ENCODE data around the gene RTN4R. TPM values are rescaled to one million over a fixed set of nuclear protein-coding genes. Genes with fewer than 3 reads are reported as not detected.

The RTN4R gene
- total and polyA plus RNA-seq, 3 donors from 2014 or later = 2.1 to 6.1 (median 5.1) TPM

GRCh38 chr22:20192972-20193760 is 75.0 kb downstream of the RTN4R start:
- intact Hi-C loops (cut with DNase I; ENCODE audit: low total_unique reads) = no loop called here
- 88 to 96% methylated on average over 8 to 20 of the region's 20 CpGs for WGBS, 2 donors
- TF ChIP-seq POLR2A (IDR thresholded peaks at IDR 0.05) (no peak), CTCF (IDR thresholded peaks at IDR 0.05) (no peak)

GRCh38 chr22:20192293-20192971 is 75.7 kb downstream of the RTN4R start:
- no peaks in the 10 kb centered on the region for H3K27me3 ChIP-seq
- no peaks in the 10 kb centered on the region for H3K9me3 ChIP-seq
- peaks cover 8% of the 10 kb centered on the region for H3K4me1 ChIP-seq
- no peak overlapping the region for H3K4me3 ChIP-seq
- DNase-seq = no peak
- no peak overlapping the region for H3K27ac ChIP-seq
- TF ChIP-seq CTCF (IDR thresholded peaks at IDR 0.05) (no peak), POLR2A (IDR thresholded peaks at IDR 0.05) (no peak)
- WGBS, 2 donors = 88 to 93% methylated on average over 8 to 10 of the region's 10 CpGs
- H3K36me3 ChIP-seq (ENCODE audit: low read depth, missing control alignments) = no peaks in the 10 kb centered on the region
- intact Hi-C loops (cut with DNase I; ENCODE audit: low total_unique reads) = no loop called here

More at GRCh38 chr22:20192972-20193760, 75.0 kb downstream of the RTN4R start:
- no peak overlapping the region for H3K27ac ChIP-seq
- peaks cover 8% of the 10 kb centered on the region for H3K4me1 ChIP-seq
- no peaks in the 10 kb centered on the region for H3K36me3 ChIP-seq (ENCODE audit: low read depth, missing control alignments)
- no peak overlapping the region for H3K4me3 ChIP-seq
- H3K27me3 ChIP-seq = no peaks in the 10 kb centered on the region
- no peak for DNase-seq
- H3K9me3 ChIP-seq = no peaks in the 10 kb centered on the region

GRCh38 chr22:20191803-20192202 is 76.3 kb downstream of the RTN4R start:
- no peak for DNase-seq
- 83 to 94% methylated on average over 3 to 8 of the region's 8 CpGs for WGBS, 2 donors
- TF ChIP-seq POLR2A (IDR thresholded peaks at IDR 0.05) (no peak), CTCF (IDR thresholded peaks at IDR 0.05) (no peak)
- intact Hi-C loops (cut with DNase I; ENCODE audit: low total_unique reads) = no loop called here
- Histone ChIP-seq H3K4me3 (no peak overlapping the region), H3K27me3 (no peaks in the 10 kb centered on the region), H3K9me3 (no peaks in the 10 kb centered on the region), H3K4me1 (peaks cover 7% of the 10 kb centered on the region), H3K36me3 (ENCODE audit: low read depth, missing control alignments) (no peaks in the 10 kb centered on the region), H3K27ac (no peak overlapping the region)

MicroRNA genes within 50 kb of the gene (microRNA counts, 767-probe panel; counts per million panel counts)
- microRNA hsa-miR-1286 = 0 to 152 counts per million in 2 donors

Small RNAs within 50 kb of the gene (microRNA-seq; reads per million reads assigned to microRNA genes)
- gene MIR1286 (ENCODE audit: borderline number of aligned reads in 2 of 2, borderline replicate concordance in 1 of 2) = 0 reads per million in 2 donors

Small RNAs within 50 kb of the gene (small RNA-seq; reads per million reads assigned to genes)
- 0 reads per million in 2 donors for gene MIR1286

Other genes with a start within 250 kb of the RTN4R start
- 10 to 100 TPM; 13.5 to 21.5 TPM for gene TANGO2, start 247.2 kb downstream of the RTN4R start, total RNA-seq
- 19.0 TPM for gene TANGO2, start 247.2 kb downstream of the RTN4R start, polyA plus RNA-seq (ENCODE audit: insufficient read depth, low read depth, low replicate concordance)
- gene DGCR8, start 188.1 kb downstream of the RTN4R start, total RNA-seq = 10 to 100 TPM; 64.8 to 83.7 TPM
- 44.4 TPM for gene DGCR8, start 188.1 kb downstream of the RTN4R start, polyA plus RNA-seq (ENCODE audit: insufficient read depth, low read depth, low replicate concordance)
- 100 to 1,000 TPM; 284 to 318 TPM for gene RANBP1, start 152.2 kb downstream of the RTN4R start, total RNA-seq
- 247 TPM for gene RANBP1, start 152.2 kb downstream of the RTN4R start, polyA plus RNA-seq (ENCODE audit: insufficient read depth, low read depth, low replicate concordance)
- 100 to 1,000 TPM in 1 of 2 donors, 10 to 100 TPM in 1; 97.2 to 122 TPM for gene TRMT2A, start 151.1 kb downstream of the RTN4R start, total RNA-seq
- gene TRMT2A, start 151.1 kb downstream of the RTN4R start, polyA plus RNA-seq (ENCODE audit: insufficient read depth, low read depth, low replicate concordance) = 82.7 TPM
- gene ZDHHC8, start 136.5 kb downstream of the RTN4R start, total RNA-seq = 10 to 100 TPM; 40.9 to 44.0 TPM
- gene ZDHHC8, start 136.5 kb downstream of the RTN4R start, polyA plus RNA-seq (ENCODE audit: insufficient read depth, low read depth, low replicate concordance) = 34.0 TPM
- gene CCDC188, start 117.3 kb downstream of the RTN4R start, total RNA-seq = 10 to 100 TPM; 12.2 to 33.1 TPM
- gene CCDC188, start 117.3 kb downstream of the RTN4R start, polyA plus RNA-seq (ENCODE audit: insufficient read depth, low read depth, low replicate concordance) = 46.5 TPM
- gene DGCR6L, start 51.7 kb upstream of the RTN4R start, total RNA-seq = 100 to 1,000 TPM; 152 to 257 TPM
- gene DGCR6L, start 51.7 kb upstream of the RTN4R start, polyA plus RNA-seq (ENCODE audit: insufficient read depth, low read depth, low replicate concordance) = 171 TPM
- gene ZNF74, start 125.8 kb upstream of the RTN4R start, total RNA-seq = 10 to 100 TPM in 1 of 2 donors, 1 to 10 TPM in 1; 6.5 to 11.8 TPM
- gene ZNF74, start 125.8 kb upstream of the RTN4R start, polyA plus RNA-seq (ENCODE audit: insufficient read depth, low read depth, low replicate concordance) = 4.1 TPM
- 10 to 100 TPM; 10.4 to 12.3 TPM for gene SCARF2, start 169.5 kb upstream of the RTN4R start, total RNA-seq
- 3.3 TPM for gene SCARF2, start 169.5 kb upstream of the RTN4R start, polyA plus RNA-seq (ENCODE audit: insufficient read depth, low read depth, low replicate concordance)
- gene KLHL22, start 227.5 kb upstream of the RTN4R start, total RNA-seq = 10 to 100 TPM; 39.8 to 41.7 TPM
- gene KLHL22, start 227.5 kb upstream of the RTN4R start, polyA plus RNA-seq (ENCODE audit: insufficient read depth, low read depth, low replicate concordance) = 18.1 TPM
- 100 to 1,000 TPM in 1 of 2 donors, 10 to 100 TPM in 1; 81.6 to 101 TPM for gene MED15, start 239.3 kb upstream of the RTN4R start, total RNA-seq
- gene MED15, start 239.3 kb upstream of the RTN4R start, polyA plus RNA-seq (ENCODE audit: insufficient read depth, low read depth, low replicate concordance) = 71.0 TPM

Measured in testis (tissue), 3 donors.